GM10847 (cell line): ENCODE data around the gene KLF16.

Experiments used
- POLR2A ChIP-seq: IDR thresholded peaks from 2 replicates; pipeline ENCODE4 v1.6.1; 2011; ENCODE audit not compliant: insufficient read length; ENCODE audit errors: extremely low read depth

Gene KLF16

GRCh38 chr19:1814833-1815604, 48.4 kb downstream of the KLF16 start:
- TF ChIP-seq POLR2A = no peak

GRCh38 chr19:1814391-1814790, 49.0 kb downstream of the KLF16 start:
- TF ChIP-seq POLR2A = no peak

- no peak for TF ChIP-seq POLR2A
Observed at GRCh38 chr19:1813192-1814182, 49.9 kb downstream of the KLF16 start.

- TF ChIP-seq POLR2A = no peak
Observed at GRCh38 chr19:1812426-1813191, 50.8 kb downstream of the KLF16 start.

GRCh38 chr19:1811942-1812425, 51.4 kb downstream of the KLF16 start, which contains the start of gene ATP8B3:
Gene ATP8B3, minus strand, starts transcription at chr19:1812276. Its CDS starts 540 bp downstream, at chr19:1811736.
- TF ChIP-seq POLR2A = peak; percentile 28

- TF ChIP-seq POLR2A = no peak
Observed at GRCh38 chr19:1811472-1811894, 51.9 kb downstream of the KLF16 start.

- no peak for TF ChIP-seq POLR2A
Observed at GRCh38 chr19:1810439-1811160, 52.8 kb downstream of the KLF16 start.

GRCh38 chr19:1809678-1810077, 53.7 kb downstream of the KLF16 start:
- no peak for TF ChIP-seq POLR2A

GRCh38 chr19:1808395-1808731, 55.0 kb downstream of the KLF16 start:
- TF ChIP-seq POLR2A = no peak

GRCh38 chr19:1807695-1808394, 55.5 kb downstream of the KLF16 start:
- TF ChIP-seq POLR2A = no peak

- no peak for TF ChIP-seq POLR2A
Observed at GRCh38 chr19:1807030-1807694, 56.2 kb downstream of the KLF16 start.

GRCh38 chr19:1806184-1807029, 57.0 kb downstream of the KLF16 start:
- TF ChIP-seq POLR2A = no peak
